Measurements from ENCODE around the gene C1QTNF1.

DNA sequence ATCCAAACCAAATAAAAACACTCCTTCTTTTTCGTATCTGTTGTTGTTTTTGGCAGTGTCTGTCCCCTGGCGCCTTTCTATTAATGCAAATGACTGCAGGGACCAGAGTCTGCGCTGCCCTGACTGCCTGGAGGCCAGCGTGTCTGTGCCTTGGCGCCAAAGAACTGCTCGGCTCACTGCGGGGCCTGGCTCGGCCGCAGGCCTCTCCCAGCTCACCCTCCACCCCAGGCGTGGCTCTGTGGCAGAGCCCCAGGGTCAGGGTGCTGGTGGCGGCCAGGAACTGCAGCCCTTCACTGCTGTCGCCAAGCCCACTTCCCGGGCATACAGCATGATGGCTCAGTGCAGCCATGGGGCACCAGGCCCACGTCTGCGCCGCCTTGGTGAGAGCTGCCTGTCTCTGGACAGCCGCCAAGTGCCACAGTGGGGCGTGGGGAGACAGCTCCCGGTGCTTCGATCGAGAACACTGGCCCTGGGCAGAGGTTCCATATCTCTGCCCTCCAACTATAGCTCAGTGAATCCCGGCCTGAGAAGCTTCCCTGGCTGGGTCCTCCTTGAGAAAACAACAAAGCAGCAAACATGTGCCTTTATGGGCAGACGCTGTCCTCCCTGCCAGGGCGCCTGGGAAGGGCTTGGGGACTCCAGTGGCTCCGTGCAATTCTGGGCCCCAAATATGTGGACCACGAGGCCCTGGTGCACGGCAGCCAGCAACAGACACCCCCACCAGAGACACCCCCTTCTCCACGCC lies 25.5 kb upstream of the C1QTNF1 start:
- TF ChIP-seq, protein P1, sequence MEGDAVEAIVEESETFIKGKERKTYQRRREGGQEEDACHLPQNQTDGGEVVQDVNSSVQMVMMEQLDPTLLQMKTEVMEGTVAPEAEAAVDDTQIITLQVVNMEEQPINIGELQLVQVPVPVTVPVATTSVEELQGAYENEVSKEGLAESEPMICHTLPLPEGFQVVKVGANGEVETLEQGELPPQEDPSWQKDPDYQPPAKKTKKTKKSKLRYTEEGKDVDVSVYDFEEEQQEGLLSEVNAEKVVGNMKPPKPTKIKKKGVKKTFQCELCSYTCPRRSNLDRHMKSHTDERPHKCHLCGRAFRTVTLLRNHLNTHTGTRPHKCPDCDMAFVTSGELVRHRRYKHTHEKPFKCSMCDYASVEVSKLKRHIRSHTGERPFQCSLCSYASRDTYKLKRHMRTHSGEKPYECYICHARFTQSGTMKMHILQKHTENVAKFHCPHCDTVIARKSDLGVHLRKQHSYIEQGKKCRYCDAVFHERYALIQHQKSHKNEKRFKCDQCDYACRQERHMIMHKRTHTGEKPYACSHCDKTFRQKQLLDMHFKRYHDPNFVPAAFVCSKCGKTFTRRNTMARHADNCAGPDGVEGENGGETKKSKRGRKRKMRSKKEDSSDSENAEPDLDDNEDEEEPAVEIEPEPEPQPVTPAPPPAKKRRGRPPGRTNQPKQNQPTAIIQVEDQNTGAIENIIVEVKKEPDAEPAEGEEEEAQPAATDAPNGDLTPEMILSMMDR (IDR thresholded peaks at IDR 0.05) = no peak
- no peak for TF ChIP-seq POLR2A (IDR thresholded peaks at IDR 0.05)

Measured in testis (tissue), 2 donors.